K562 (cell line): ENCODE measurements around the gene ANKS1B. TPM values are rescaled to one million over a fixed set of nuclear protein-coding genes. Genes with fewer than 3 reads are reported as not detected.

Source experiments
- ATAC-seq: fragments of 200-7000 bp; cut with Tn5 transposase; 3 replicates; pipeline ENCODE4 v1.9.1; 2020; ENCODE audit warnings: moderate library complexity
- BruUV-seq: library from RNA; stranded (reverse); fragments of 400-500 nt; replicated peaks from 2 replicates; lab custom pipeline; 2021; lab: Mats Ljungman, UMichigan
- CTCF ChIA-PET: fragments of 300-600 bp; formaldehyde crosslinking; extraction: SDS; loops from one replicate; lab custom pipeline; 2021; ENCODE audit warnings: low intra/inter-chr PET ratio; lab: Yijun Ruan, JAX
- POLR2A ChIA-PET: fragments of 300-600, 350-650 bp; sonication (Branson Sonifier 250); formaldehyde crosslinking; extraction: SDS; loops from one replicate; lab custom pipeline; 2021; ENCODE audit warnings: antibody characterized with exemption, inconsistent platforms; lab: Yijun Ruan, JAX
- DNase-seq, 4 experiments: peaks; one replicate each; pipeline versions ENCODE4 v3.0.0 to v3.0.0-alpha.2; 2011 to 2018; ENCODE audit warnings: low spot score in 3 of 4, mixed read lengths in 3 of 4; ENCODE audit errors: extremely low read depth in 1 of 4
- FAIRE-seq: peaks from 2 replicates; lab custom pipeline; 2011; peaks lifted over from hg19 to GRCh38; lab: Jason Lieb, UNC
- H2AFZ ChIP-seq: 2 replicates; pipeline ENCODE4 v1.6.0; 2011; ENCODE audit warnings: low read depth, low read length, control low read depth, inconsistent platforms
- H3K27ac ChIP-seq: fragments of 200-600 bp; 3 replicates; pipeline ENCODE4 v1.8.0; 2011; ENCODE audit warnings: low read depth, mild to moderate bottlenecking, control low read depth, inconsistent platforms, low read length, moderate library complexity, mixed read lengths; ENCODE audit errors: extremely low read depth
- H3K27me3 ChIP-seq, 2 experiments: fragments of 300-600 bp in 1 of 2; 2 replicates in 1 of 2; 3 replicates in 1 of 2; pipeline versions ENCODE4 v1.6.0 to v1.8.0; 2011; ENCODE audit warnings: inconsistent platforms in 2 of 2, low read length in 2 of 2, mild to moderate bottlenecking in 1 of 2, mixed read lengths in 1 of 2, moderate library complexity in 1 of 2; ENCODE audit not compliant: control insufficient read depth in 2 of 2, insufficient read depth in 2 of 2
- H3K36me3 ChIP-seq: fragments of 300-600 bp; 3 replicates; pipeline ENCODE4 v1.8.0; 2011; ENCODE audit warnings: mild to moderate bottlenecking, low read length, inconsistent platforms; ENCODE audit not compliant: control insufficient read depth, insufficient read depth
- H3K4me1 ChIP-seq, 2 experiments: fragments of 200-600 bp in 1 of 2; replicated peaks in 1 of 2; 2 replicates in 1 of 2; 3 replicates in 1 of 2; pipeline versions ENCODE4 v1.5.1 to v1.8.0; 2011; ENCODE audit warnings: inconsistent platforms in 2 of 2, low read length in 2 of 2, mild to moderate bottlenecking in 1 of 2, mixed read lengths in 1 of 2, moderate library complexity in 1 of 2; ENCODE audit not compliant: control insufficient read depth in 2 of 2, insufficient read depth in 2 of 2
- H3K4me2 ChIP-seq: 2 replicates; pipeline ENCODE4 v1.6.1; 2011; ENCODE audit warnings: low read length, control low read depth, inconsistent platforms, mixed read lengths; ENCODE audit not compliant: insufficient read depth
- H3K4me3 ChIP-seq: fragments of 200-600 bp; sonication (generic), shearing (Covaris generic); 2 replicates; pipeline ENCODE4 v1.5.1; 2016; ENCODE audit warnings: control low read depth, inconsistent platforms
- H3K79me2 ChIP-seq: fragments of 200-600 bp; 3 replicates; pipeline ENCODE4 v1.8.0; 2011; ENCODE audit warnings: low read length, inconsistent platforms; ENCODE audit not compliant: control insufficient read depth, insufficient read depth
- H3K9ac ChIP-seq, 2 experiments: 2 replicates each; pipeline versions ENCODE4 v1.6.0 to v1.6.1; 2011; ENCODE audit warnings: low read depth in 2 of 2, low read length in 2 of 2, control low read depth in 1 of 2, inconsistent platforms in 1 of 2, mild to moderate bottlenecking in 1 of 2, mixed read lengths in 1 of 2; ENCODE audit not compliant: insufficient read depth in 1 of 2
- H3K9me1 ChIP-seq: one replicate; pipeline ENCODE4 v1.6.0; 2011; ENCODE audit warnings: inconsistent platforms, mild to moderate bottlenecking, low read length, moderate library complexity; ENCODE audit not compliant: control insufficient read depth, insufficient read depth
- H3K9me3 ChIP-seq: replicated peaks from 2 replicates; pipeline ENCODE4 v1.5.1; 2011; ENCODE audit warnings: low read depth, low read length, inconsistent platforms; ENCODE audit not compliant: control insufficient read depth, insufficient read depth
- H4K20me1 ChIP-seq: replicated peaks from 2 replicates; pipeline ENCODE4 v1.6.1; 2011; ENCODE audit warnings: low read length, inconsistent platforms, mixed read lengths; ENCODE audit not compliant: control insufficient read depth, insufficient read depth
- BDP1 ChIP-seq: IDR thresholded peaks from 3 replicates; pipeline ENCODE4 v1.6.1; 2011; ENCODE audit not compliant: insufficient read length, insufficient read depth
- CAMTA2 ChIP-seq: fragments of 250-450 bp; sonication (Bioruptor Pico); conservative IDR thresholded peaks from 2 replicates; pipeline ENCODE4 v1.5.1; 2022
- EGR1 ChIP-seq: fragments of 450-650 bp; conservative IDR thresholded peaks from 2 replicates; pipeline ENCODE4 v1.6.1; 2017; ENCODE audit warnings: mild to moderate bottlenecking
- HDAC6 ChIP-seq: IDR thresholded peaks from 2 replicates; pipeline ENCODE4 v1.6.1; 2012; ENCODE audit warnings: low read depth, mild to moderate bottlenecking, control low read depth, inconsistent platforms, low read length, moderate library complexity
- MYNN ChIP-seq, 2 experiments: sonication (generic); formaldehyde crosslinking in 1 of 2; IDR thresholded peaks; 2 replicates each; pipeline versions ENCODE4 v1.5.0 to v1.6.1; 2016 to 2020; ENCODE audit warnings: antibody characterized with exemption in 1 of 2, missing genetic modification reagents in 1 of 2
- NBN ChIP-seq: fragments of 450-650 bp; IDR thresholded peaks from 2 replicates; pipeline ENCODE4 v1.6.1; 2016; ENCODE audit warnings: low read depth, mild to moderate bottlenecking
- NFATC3 ChIP-seq: fragments of 450-650 bp; IDR thresholded peaks from 2 replicates; pipeline ENCODE4 v1.6.1; 2017; ENCODE audit warnings: mild to moderate bottlenecking
- RBBP5 ChIP-seq: fragments of 200-600 bp; sonication (generic); IDR thresholded peaks from 2 replicates; pipeline ENCODE4 v1.6.1; 2012; ENCODE audit warnings: borderline replicate concordance, mild to moderate bottlenecking, low read length, control low read depth, inconsistent platforms; ENCODE audit not compliant: insufficient read depth, poor library complexity, severe bottlenecking
- SIN3B ChIP-seq: fragments of 450-650 bp; IDR thresholded peaks from 2 replicates; pipeline ENCODE4 v1.6.1; 2017; ENCODE audit warnings: low read depth, mild to moderate bottlenecking, moderate library complexity
- SMARCB1 ChIP-seq: IDR thresholded peaks from 2 replicates; pipeline ENCODE4 v1.6.1; 2011; ENCODE audit warnings: improper control_type of control experiment, low read depth; ENCODE audit not compliant: insufficient read length
- STAT5B ChIP-seq: fragments of 250-450 bp; sonication (Bioruptor Pico); IDR thresholded peaks from 2 replicates; pipeline ENCODE4 v1.8.0; 2021; ENCODE audit warnings: mild to moderate bottlenecking, inconsistent platforms
- ZNF124 ChIP-seq: sonication (generic); formaldehyde crosslinking; IDR thresholded peaks from 2 replicates; pipeline ENCODE4 v1.8.1; 2022; ENCODE audit warnings: missing genetic modification reagents
- ZNF24 ChIP-seq: fragments of 450-650 bp; IDR thresholded peaks from 2 replicates; pipeline ENCODE4 v1.6.1; 2016
- ZNF551 ChIP-seq: fragments of 250-450 bp; sonication (Bioruptor Pico); IDR thresholded peaks from 2 replicates; pipeline ENCODE4 v1.5.0; 2021; ENCODE audit warnings: mild to moderate bottlenecking, moderate library complexity
- ZNF780A ChIP-seq: fragments of 250-450 bp; sonication (Bioruptor Pico); IDR thresholded peaks from 2 replicates; pipeline ENCODE4 v1.5.0; 2021; ENCODE audit warnings: mild to moderate bottlenecking
- WGBS: fragments of 100-300 bp; shearing (Covaris generic); methylation state at CpG from one replicate; pipeline ENCODE4 v1.1.6; 2016; ENCODE audit warnings: low coverage, mixed read lengths; ENCODE audit not compliant: insufficient coverage; ENCODE audit errors: missing lambda C conversion rate; 5-methylcytosine and 5-hydroxymethylcytosine counted together
- in situ Hi-C: fragments of 300-500 bp; cut with MboI; formaldehyde crosslinking; loops from 4 replicates; pipeline ENCODE4 v1.15.0; 2018; ENCODE audit warnings: inconsistent platforms, mixed read lengths
- intact Hi-C: fragments of 100-400 bp; cut with micrococcal nuclease; formaldehyde crosslinking; loops from 2 replicates; pipeline ENCODE4 v1.14.2; 2022
- polyA plus RNA-seq, 8 experiments: library from polyadenylated mRNA; depleted of rRNA in 4 of 8; stranded (reverse) in 5 of 8; unstranded in 3 of 8; fragments of >200 nt; fragmentation: Nextera tagmentation in 2 of 8; fragmentation: Illumina TruSeq in 1 of 8; extraction: Ambion mirVana in 2 of 8; extraction: Trizol in 1 of 8; gene quantifications; 2 replicates each; pipeline versions ENCODE4 v1.2.1 to v1.2.3, GENCODE V29; 2011 to 2014; ENCODE audit warnings: inconsistent platforms in 1 of 8, missing spikeins in 1 of 8
- total RNA-seq, 7 experiments: library from RNA; depleted of rRNA in 6 of 7; stranded (reverse); fragments of >200 nt in 6 of 7; fragmentation: Illumina TruSeq in 2 of 7; extraction: Trizol in 2 of 7; gene quantifications; 2 replicates each; pipeline versions ENCODE4 v1.2.1 to v1.2.3, GENCODE V29; 2011 to 2021; ENCODE audit warnings: low replicate concordance in 1 of 7
- TF ChIP-seq, protein P1 (sequence below): sonication (generic); formaldehyde crosslinking; IDR thresholded peaks from 2 replicates; pipeline ENCODE4 v1.8.0; 2023; ENCODE audit warnings: missing genetic modification reagents, mild to moderate bottlenecking, borderline replicate concordance

Gene ANKS1B
- total and polyA plus RNA-seq, 9 of the 15 experiments (the other 6 are each of a cell fraction or from before 2014, with no cell fraction given): 0.04 to 0.47 (median 0.28) TPM; not detected in 4

DNA sequence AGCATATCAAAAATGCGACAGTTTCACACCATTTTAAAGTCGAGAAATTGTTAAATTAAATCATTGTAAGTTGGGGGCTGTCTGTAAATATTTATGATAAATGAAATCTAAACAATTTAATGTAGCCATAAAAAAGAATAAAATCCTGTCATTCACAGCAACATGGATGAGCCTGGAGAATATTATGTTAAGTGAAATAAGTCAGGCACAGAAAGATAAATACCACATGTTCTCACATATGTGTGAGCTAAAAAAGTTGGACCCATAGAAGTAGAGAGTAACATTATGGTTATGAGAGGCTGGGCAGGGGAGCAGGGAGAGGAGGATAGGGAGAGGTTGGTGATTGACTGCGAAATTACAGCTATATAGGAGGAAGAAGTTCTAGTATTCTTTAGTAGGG, 201.3 kb downstream of the ANKS1B start:
- no peaks in the 10 kb centered on the region for H3K4me1 ChIP-seq
- no peak overlapping the region for H3K4me3 ChIP-seq
- no peaks in the 10 kb centered on the region for H3K27me3 ChIP-seq
- H3K9me1 ChIP-seq: no peaks in the 10 kb centered on the region
- H2AFZ ChIP-seq: no peak overlapping the region
- no peak for ATAC-seq
- no peak for FAIRE-seq
- in situ Hi-C loops: no loop called here
- WGBS: 0% methylated on average over 3 of the region's 3 CpGs
- H3K9ac ChIP-seq: no peak overlapping the region
- TF ChIP-seq EGR1 (no peak), ZNF551 (CRISPR knock-in tag) (no peak), ZNF124 (CRISPR knock-in tag) (no peak), SMARCB1 (no peak), STAT5B (no peak), SIN3B (no peak), CAMTA2 (no peak), BDP1 (no peak), NFATC3 (no peak), ZNF24 (no peak), RBBP5 (no peak), MYNN (IDR thresholded peaks at IDR 0.05) (no peak), MYNN (CRISPR knock-in tag; IDR thresholded peaks at IDR 0.05) (no peak), ZNF780A (no peak), HDAC6 (no peak), NBN (no peak)
- TF ChIP-seq, protein P1, sequence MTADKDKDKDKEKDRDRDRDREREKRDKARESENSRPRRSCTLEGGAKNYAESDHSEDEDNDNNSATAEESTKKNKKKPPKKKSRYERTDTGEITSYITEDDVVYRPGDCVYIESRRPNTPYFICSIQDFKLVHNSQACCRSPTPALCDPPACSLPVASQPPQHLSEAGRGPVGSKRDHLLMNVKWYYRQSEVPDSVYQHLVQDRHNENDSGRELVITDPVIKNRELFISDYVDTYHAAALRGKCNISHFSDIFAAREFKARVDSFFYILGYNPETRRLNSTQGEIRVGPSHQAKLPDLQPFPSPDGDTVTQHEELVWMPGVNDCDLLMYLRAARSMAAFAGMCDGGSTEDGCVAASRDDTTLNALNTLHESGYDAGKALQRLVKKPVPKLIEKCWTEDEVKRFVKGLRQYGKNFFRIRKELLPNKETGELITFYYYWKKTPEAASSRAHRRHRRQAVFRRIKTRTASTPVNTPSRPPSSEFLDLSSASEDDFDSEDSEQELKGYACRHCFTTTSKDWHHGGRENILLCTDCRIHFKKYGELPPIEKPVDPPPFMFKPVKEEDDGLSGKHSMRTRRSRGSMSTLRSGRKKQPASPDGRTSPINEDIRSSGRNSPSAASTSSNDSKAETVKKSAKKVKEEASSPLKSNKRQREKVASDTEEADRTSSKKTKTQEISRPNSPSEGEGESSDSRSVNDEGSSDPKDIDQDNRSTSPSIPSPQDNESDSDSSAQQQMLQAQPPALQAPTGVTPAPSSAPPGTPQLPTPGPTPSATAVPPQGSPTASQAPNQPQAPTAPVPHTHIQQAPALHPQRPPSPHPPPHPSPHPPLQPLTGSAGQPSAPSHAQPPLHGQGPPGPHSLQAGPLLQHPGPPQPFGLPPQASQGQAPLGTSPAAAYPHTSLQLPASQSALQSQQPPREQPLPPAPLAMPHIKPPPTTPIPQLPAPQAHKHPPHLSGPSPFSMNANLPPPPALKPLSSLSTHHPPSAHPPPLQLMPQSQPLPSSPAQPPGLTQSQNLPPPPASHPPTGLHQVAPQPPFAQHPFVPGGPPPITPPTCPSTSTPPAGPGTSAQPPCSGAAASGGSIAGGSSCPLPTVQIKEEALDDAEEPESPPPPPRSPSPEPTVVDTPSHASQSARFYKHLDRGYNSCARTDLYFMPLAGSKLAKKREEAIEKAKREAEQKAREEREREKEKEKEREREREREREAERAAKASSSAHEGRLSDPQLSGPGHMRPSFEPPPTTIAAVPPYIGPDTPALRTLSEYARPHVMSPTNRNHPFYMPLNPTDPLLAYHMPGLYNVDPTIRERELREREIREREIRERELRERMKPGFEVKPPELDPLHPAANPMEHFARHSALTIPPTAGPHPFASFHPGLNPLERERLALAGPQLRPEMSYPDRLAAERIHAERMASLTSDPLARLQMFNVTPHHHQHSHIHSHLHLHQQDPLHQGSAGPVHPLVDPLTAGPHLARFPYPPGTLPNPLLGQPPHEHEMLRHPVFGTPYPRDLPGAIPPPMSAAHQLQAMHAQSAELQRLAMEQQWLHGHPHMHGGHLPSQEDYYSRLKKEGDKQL (CRISPR knock-in tag): no peak
- DNase-seq: no peak
- no peak overlapping the region for H3K4me2 ChIP-seq
- H3K36me3 ChIP-seq: no peaks in the 10 kb centered on the region
- no peaks in the 10 kb centered on the region for H4K20me1 ChIP-seq
- H3K9me3 ChIP-seq: no peaks in the 10 kb centered on the region
- intact Hi-C loops: no loop called here
- no peaks in the 10 kb centered on the region for H3K79me2 ChIP-seq
- BruUV-seq: no TSS peak
- CTCF ChIA-PET: no interaction called here
- H3K27ac ChIP-seq: no peak overlapping the region
- POLR2A ChIA-PET: no interaction called here
